Activated CD8-positive, alpha-beta memory T cell treated with anti-CD3 and anti-CD28 coated beads, Interleukin-2, amount 10 ng/mL, durations not matched to agents 7 days and 5 days (primary cell): ENCODE data around the gene PCSK5. TPM values are rescaled to one million over a fixed set of nuclear protein-coding genes. Genes with fewer than 3 reads are reported as not detected.

Experiments
- ATAC-seq: fragments of 150-1000 bp; cut with Tn5 transposase; one replicate; pipeline ENCODE4 v1.10.0; 2021; ENCODE audit warnings: moderate library complexity
- CTCF ChIA-PET: fragments of 350-600 bp; sonication (Branson Sonifier 250); formaldehyde crosslinking; loops from one replicate; lab custom pipeline; 2021; ENCODE audit warnings: antibody characterized with exemption; lab: Charles Lee
- DNase-seq: peaks from one replicate; pipeline ENCODE4 v3.0.0-alpha.2; 2020
- H3K27ac Mint-ChIP-seq: one replicate; pipeline ENCODE4 v1.8.0; 2021; ENCODE audit warnings: mild to moderate bottlenecking, mixed read lengths
- H3K27me3 Mint-ChIP-seq: one replicate; pipeline ENCODE4 v1.8.0; 2021; ENCODE audit warnings: mixed read lengths
- H3K36me3 Mint-ChIP-seq: one replicate; pipeline ENCODE4 v1.8.0; 2021; ENCODE audit warnings: mild to moderate bottlenecking, mixed read lengths
- H3K4me1 Mint-ChIP-seq: one replicate; pipeline ENCODE4 v1.8.0; 2021; ENCODE audit warnings: mixed read lengths
- H3K4me3 Mint-ChIP-seq: one replicate; pipeline ENCODE4 v1.8.0; 2021; ENCODE audit warnings: mild to moderate bottlenecking, moderate library complexity, mixed read lengths
- H3K9me3 Mint-ChIP-seq: one replicate; pipeline ENCODE4 v1.8.0; 2022; ENCODE audit warnings: low read depth, mixed read lengths
- total RNA-seq, 2 experiments: library from RNA; stranded (reverse); gene quantifications; one replicate each; pipeline ENCODE4 v1.2.3, GENCODE V29; 2021

PCSK5 gene
- total RNA-seq, 2 experiments from 2014 or later, result 1.1 to 2.0 TPM

GRCh38 chr9:75914883-75915452, 24.5 kb downstream of the PCSK5 start:
- no peak overlapping the region for H3K27ac Mint-ChIP-seq
- H3K4me1 Mint-ChIP-seq, result peaks cover 2% of the 10 kb centered on the region
- no peaks in the 10 kb centered on the region for H3K36me3 Mint-ChIP-seq
- H3K27me3 Mint-ChIP-seq, result no peaks in the 10 kb centered on the region
- DNase-seq, result no peak
- CTCF ChIA-PET, result no interaction called here
- ATAC-seq, result no peak
- H3K9me3 Mint-ChIP-seq, result no peaks in the 10 kb centered on the region
- no peak overlapping the region for H3K4me3 Mint-ChIP-seq

- CTCF ChIA-PET, result interaction anchor here (1.9 kb wide), 1 partner anchor 52 kb away, joined by 3 read pairs; no protein-coding TSS in a partner anchor
- no peaks in the 10 kb centered on the region for H3K36me3 Mint-ChIP-seq
- no peaks in the 10 kb centered on the region for H3K4me1 Mint-ChIP-seq
- H3K9me3 Mint-ChIP-seq, result no peaks in the 10 kb centered on the region
- DNase-seq (no peak), ATAC-seq (no peak)
- no peaks in the 10 kb centered on the region for H3K27me3 Mint-ChIP-seq
- H3K27ac Mint-ChIP-seq, result no peak overlapping the region
- no peak overlapping the region for H3K4me3 Mint-ChIP-seq
Observed at GRCh38 chr9:75918154-75918553, 27.7 kb downstream of the PCSK5 start.

GRCh38 chr9:75918909-75919308, 28.4 kb downstream of the PCSK5 start:
- CTCF ChIA-PET, result interaction anchor here (1.9 kb wide), 1 partner anchor 52 kb away, joined by 3 read pairs; no protein-coding TSS in a partner anchor
- H3K27me3 Mint-ChIP-seq, result no peaks in the 10 kb centered on the region
- ATAC-seq, result no peak
- DNase-seq, result no peak
- no peaks in the 10 kb centered on the region for H3K4me1 Mint-ChIP-seq
- no peak overlapping the region for H3K4me3 Mint-ChIP-seq
- H3K27ac Mint-ChIP-seq, result no peak overlapping the region
- no peaks in the 10 kb centered on the region for H3K9me3 Mint-ChIP-seq
- no peaks in the 10 kb centered on the region for H3K36me3 Mint-ChIP-seq

GRCh38 chr9:75921391-75922127, 31.1 kb downstream of the PCSK5 start:
- ATAC-seq (no peak), DNase-seq (no peak)
- H3K9me3 Mint-ChIP-seq, result no peaks in the 10 kb centered on the region
- no peaks in the 10 kb centered on the region for H3K4me1 Mint-ChIP-seq
- no peak overlapping the region for H3K4me3 Mint-ChIP-seq
- H3K36me3 Mint-ChIP-seq, result no peaks in the 10 kb centered on the region
- H3K27me3 Mint-ChIP-seq, result no peaks in the 10 kb centered on the region
- CTCF ChIA-PET, result no interaction called here
- H3K27ac Mint-ChIP-seq, result no peak overlapping the region

- no peaks in the 10 kb centered on the region for H3K4me1 Mint-ChIP-seq
- ATAC-seq, result no peak
- H3K36me3 Mint-ChIP-seq, result no peaks in the 10 kb centered on the region
- no peak for DNase-seq
- no peak overlapping the region for H3K27ac Mint-ChIP-seq
- H3K4me3 Mint-ChIP-seq, result no peak overlapping the region
- no peaks in the 10 kb centered on the region for H3K27me3 Mint-ChIP-seq
- CTCF ChIA-PET, result no interaction called here
- no peaks in the 10 kb centered on the region for H3K9me3 Mint-ChIP-seq
Observed at GRCh38 chr9:75926385-75926784, 35.9 kb downstream of the PCSK5 start.

- H3K9me3 Mint-ChIP-seq, result no peaks in the 10 kb centered on the region
- H3K36me3 Mint-ChIP-seq, result no peaks in the 10 kb centered on the region
- no peak for ATAC-seq
- CTCF ChIA-PET, result no interaction called here
- no peaks in the 10 kb centered on the region for H3K4me1 Mint-ChIP-seq
- no peak overlapping the region for H3K4me3 Mint-ChIP-seq
- no peak overlapping the region for H3K27ac Mint-ChIP-seq
- no peaks in the 10 kb centered on the region for H3K27me3 Mint-ChIP-seq
- no peak for DNase-seq
Observed at GRCh38 chr9:75927356-75927755, 36.9 kb downstream of the PCSK5 start.

- H3K27me3 Mint-ChIP-seq, result no peaks in the 10 kb centered on the region
- no peaks in the 10 kb centered on the region for H3K4me1 Mint-ChIP-seq
Observed at GRCh38 chr9:75930190-75930589, 39.7 kb downstream of the PCSK5 start.

GRCh38 chr9:75930730-75931321, 40.4 kb downstream of the PCSK5 start:
- Mint-ChIP-seq H3K27me3 (no peaks in the 10 kb centered on the region), H3K4me3 (no peak overlapping the region), H3K27ac (no peak overlapping the region), H3K36me3 (no peaks in the 10 kb centered on the region), H3K4me1 (no peaks in the 10 kb centered on the region), H3K9me3 (no peaks in the 10 kb centered on the region)
- CTCF ChIA-PET, result no interaction called here
- ATAC-seq, result no peak
- DNase-seq, result no peak

More at GRCh38 chr9:75930190-75930589, 39.7 kb downstream of the PCSK5 start:
- Mint-ChIP-seq H3K27ac (no peak overlapping the region), H3K9me3 (no peaks in the 10 kb centered on the region), H3K36me3 (no peaks in the 10 kb centered on the region), H3K4me3 (no peak overlapping the region)
- DNase-seq, result no peak
- CTCF ChIA-PET, result no interaction called here
- no peak for ATAC-seq

DNA sequence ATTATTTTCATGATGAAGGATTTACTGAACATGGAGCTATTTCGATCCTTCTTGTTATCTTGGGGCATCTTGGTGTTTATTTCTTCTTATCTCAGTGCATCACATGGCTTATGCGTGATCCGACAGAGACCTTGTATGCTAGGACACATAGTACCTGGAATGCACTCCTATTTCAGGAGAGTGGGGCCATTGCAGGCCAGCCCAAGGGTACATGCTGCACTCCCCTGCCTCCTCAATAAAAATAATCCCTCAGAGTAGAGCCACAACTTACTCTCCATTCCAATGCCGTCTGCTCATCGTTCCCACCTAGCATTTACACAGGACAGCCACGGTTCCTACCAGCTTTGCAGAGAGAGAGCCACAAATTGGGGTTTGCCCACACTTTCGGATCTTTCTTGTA, 43.5 kb downstream of the PCSK5 start:
- Mint-ChIP-seq H3K9me3 (no peaks in the 10 kb centered on the region), H3K27me3 (no peaks in the 10 kb centered on the region), H3K4me1 (no peaks in the 10 kb centered on the region), H3K4me3 (no peak overlapping the region), H3K36me3 (no peaks in the 10 kb centered on the region), H3K27ac (no peak overlapping the region)
- DNase-seq (no peak), ATAC-seq (no peak)
- CTCF ChIA-PET, result no interaction called here

- Mint-ChIP-seq H3K36me3 (no peaks in the 10 kb centered on the region), H3K4me1 (no peaks in the 10 kb centered on the region), H3K4me3 (no peak overlapping the region), H3K27ac (no peak overlapping the region), H3K27me3 (no peaks in the 10 kb centered on the region), H3K9me3 (no peaks in the 10 kb centered on the region)
- DNase-seq (no peak), ATAC-seq (no peak)
- CTCF ChIA-PET, result no interaction called here
Observed at GRCh38 chr9:75935591-75935990, 45.1 kb downstream of the PCSK5 start.

GRCh38 chr9:75937521-75938258, 47.2 kb downstream of the PCSK5 start:
- CTCF ChIA-PET, result no interaction called here
- H3K27me3 Mint-ChIP-seq, result no peaks in the 10 kb centered on the region
- H3K4me1 Mint-ChIP-seq, result no peaks in the 10 kb centered on the region
- ATAC-seq (no peak), DNase-seq (no peak)
- no peak overlapping the region for H3K4me3 Mint-ChIP-seq
- no peak overlapping the region for H3K27ac Mint-ChIP-seq
- no peaks in the 10 kb centered on the region for H3K9me3 Mint-ChIP-seq
- H3K36me3 Mint-ChIP-seq, result no peaks in the 10 kb centered on the region

DNA sequence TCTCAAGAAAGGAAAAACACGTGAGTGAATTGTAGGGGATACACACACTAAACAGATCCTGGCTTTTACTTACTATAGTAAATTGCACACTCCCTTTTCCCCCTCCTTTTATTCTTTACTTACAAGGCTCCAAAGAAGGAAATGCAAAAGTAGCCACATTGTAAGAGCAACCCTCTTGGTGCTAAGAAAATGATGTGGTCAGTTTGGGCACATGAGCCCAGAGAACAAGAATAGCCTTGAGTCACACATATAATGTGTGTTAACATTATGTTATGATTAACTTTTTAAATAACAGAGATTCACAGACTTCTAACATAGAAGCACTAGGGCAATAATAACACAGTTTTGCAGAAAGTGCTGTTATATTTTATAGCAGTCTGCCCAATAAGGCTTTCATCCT, 48.5 kb downstream of the PCSK5 start:
- CTCF ChIA-PET, result no interaction called here
- Mint-ChIP-seq H3K9me3 (no peaks in the 10 kb centered on the region), H3K27me3 (no peaks in the 10 kb centered on the region), H3K4me3 (no peak overlapping the region), H3K27ac (no peak overlapping the region), H3K4me1 (no peaks in the 10 kb centered on the region), H3K36me3 (no peaks in the 10 kb centered on the region)
- DNase-seq, result no peak
- no peak for ATAC-seq

DNA sequence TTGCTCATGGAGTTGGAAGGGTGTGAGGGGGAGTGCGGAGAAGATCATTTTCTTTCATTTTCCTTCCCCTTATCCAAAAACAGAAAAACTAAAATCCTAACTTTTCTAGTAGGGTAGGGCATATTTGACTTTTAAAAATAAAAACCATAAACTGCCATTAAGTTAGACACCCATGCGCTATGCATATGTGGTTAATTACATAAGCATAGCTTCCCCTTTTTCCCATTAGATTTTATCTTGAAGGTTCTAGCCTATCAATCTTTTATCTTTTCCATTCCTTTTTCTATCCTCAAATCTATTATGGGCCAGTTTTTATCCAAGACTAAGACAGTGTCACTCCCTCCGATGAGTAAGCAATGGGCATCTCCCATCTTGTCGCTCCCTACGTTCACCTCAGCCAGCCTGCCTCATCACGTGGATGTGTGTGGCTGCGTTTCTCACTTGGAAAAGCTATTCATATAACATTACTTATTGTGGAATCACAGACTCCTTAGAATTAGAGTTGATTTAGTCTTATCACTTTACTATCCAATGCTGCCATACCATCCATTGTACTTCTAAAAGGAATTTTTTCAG, 49.2 kb downstream of the PCSK5 start:
- Mint-ChIP-seq H3K4me3 (no peak overlapping the region), H3K9me3 (no peaks in the 10 kb centered on the region), H3K27ac (no peak overlapping the region), H3K4me1 (no peaks in the 10 kb centered on the region), H3K36me3 (no peaks in the 10 kb centered on the region), H3K27me3 (no peaks in the 10 kb centered on the region)
- DNase-seq (no peak), ATAC-seq (no peak)
- CTCF ChIA-PET, result no interaction called here
